Endothelial cell of umbilical vein (primary cell): ENCODE results near the gene WDR11. TPM values are rescaled to one million over a fixed set of nuclear protein-coding genes. Genes with fewer than 3 reads are reported as not detected.

Experiments used
- BruUV-seq: library from RNA; stranded (reverse); fragments of 400-500 nt; replicated peaks from 2 replicates; lab custom pipeline; 2021; lab: Mats Ljungman, UMichigan
- CTCF ChIA-PET: fragments of 300-600, 350-600 bp; sonication (Branson Sonifier 250); formaldehyde crosslinking; loops from one replicate; lab custom pipeline; 2021; ENCODE audit warnings: antibody characterized with exemption, inconsistent platforms; lab: Charles Lee
- POLR2A ChIA-PET: fragments of 300-600, 350-600 bp; sonication (Branson Sonifier 250); formaldehyde crosslinking; loops from one replicate; lab custom pipeline; 2021; ENCODE audit warnings: antibody characterized with exemption, inconsistent platforms; lab: Charles Lee
- DNase-seq: peaks from one replicate; pipeline ENCODE4 v3.0.0-alpha.2; 2011; ENCODE audit warnings: low read depth, low spot score
- FAIRE-seq: peaks from 2 replicates; lab custom pipeline; 2011; peaks lifted over from hg19 to GRCh38; lab: Jason Lieb, UNC
- H2AFZ ChIP-seq: 2 replicates; pipeline ENCODE4 v1.6.0; 2012; ENCODE audit warnings: low read depth, low read length, control low read depth, inconsistent platforms
- H3K27ac ChIP-seq: 2 replicates; pipeline ENCODE4 v1.5.1; 2011; ENCODE audit warnings: low read depth, mild to moderate bottlenecking, control low read depth, low read length, moderate library complexity; ENCODE audit not compliant: insufficient read depth
- H3K27me3 ChIP-seq, 2 experiments: 2 replicates each; pipeline versions ENCODE4 v1.6.0 to v1.6.1; 2011; ENCODE audit warnings: low read length in 2 of 2, mixed read lengths in 1 of 2; ENCODE audit not compliant: control insufficient read depth in 2 of 2, insufficient read depth in 2 of 2
- H3K36me3 ChIP-seq, 2 experiments: 2 replicates in 1 of 2; 3 replicates in 1 of 2; pipeline ENCODE4 v1.5.1; 2011; ENCODE audit warnings: low read length in 2 of 2, mild to moderate bottlenecking in 1 of 2, moderate library complexity in 1 of 2; ENCODE audit not compliant: control insufficient read depth in 2 of 2, insufficient read depth in 2 of 2; ENCODE audit errors: extremely low read depth in 1 of 2
- H3K4me1 ChIP-seq: 3 replicates; pipeline ENCODE4 v1.5.1; 2011; ENCODE audit warnings: mild to moderate bottlenecking, low read length; ENCODE audit not compliant: control insufficient read depth, insufficient read depth; ENCODE audit errors: extremely low read depth
- H3K4me2 ChIP-seq: 2 replicates; pipeline ENCODE4 v1.6.1; 2011; ENCODE audit warnings: low read length, control low read depth, mixed read lengths; ENCODE audit not compliant: insufficient read depth
- H3K4me3 ChIP-seq, 3 experiments: fragments of 200-600 bp in 1 of 3; sonication (generic), shearing (Covaris generic) in 1 of 3; replicated peaks in 1 of 3; 2 replicates each; pipeline ENCODE4 v1.5.1; 2011 to 2016; ENCODE audit warnings: control low read depth in 3 of 3, low read length in 3 of 3, mild to moderate bottlenecking in 2 of 3, inconsistent platforms in 1 of 3, low read depth in 1 of 3, moderate library complexity in 1 of 3; ENCODE audit not compliant: insufficient read depth in 1 of 3
- H3K79me2 ChIP-seq: 2 replicates; pipeline ENCODE4 v1.6.0; 2012; ENCODE audit warnings: low read length, inconsistent platforms; ENCODE audit not compliant: control insufficient read depth, insufficient read depth
- H3K9ac ChIP-seq: replicated peaks from 2 replicates; pipeline ENCODE3; 2011; ENCODE audit warnings: low read length, control low read depth; ENCODE audit not compliant: insufficient read depth; ENCODE audit errors: extremely low read depth
- H3K9me1 ChIP-seq: replicated peaks from 3 replicates; pipeline ENCODE4 v1.6.0; 2011; ENCODE audit warnings: mild to moderate bottlenecking, low read length; ENCODE audit not compliant: control insufficient read depth, insufficient read depth; ENCODE audit errors: extremely low read depth
- H3K9me3 ChIP-seq: replicated peaks from 2 replicates; pipeline ENCODE4 v1.5.1; 2012; ENCODE audit warnings: low read length, inconsistent platforms; ENCODE audit not compliant: control insufficient read depth, insufficient read depth
- H4K20me1 ChIP-seq: replicated peaks from 2 replicates; pipeline ENCODE3; 2011; ENCODE audit warnings: mild to moderate bottlenecking, low read length; ENCODE audit not compliant: control insufficient read depth, insufficient read depth; ENCODE audit errors: extremely low read depth
- EZH2 ChIP-seq: IDR thresholded peaks from 2 replicates; pipeline ENCODE4 v1.6.1; 2012; ENCODE audit warnings: borderline replicate concordance, low read depth, mild to moderate bottlenecking, moderate library complexity, low read length, inconsistent platforms; ENCODE audit not compliant: severe bottlenecking
- FOS ChIP-seq: IDR thresholded peaks from 2 replicates; pipeline ENCODE4 v1.6.1; 2011; ENCODE audit warnings: mild to moderate bottlenecking, low read length, moderate library complexity, borderline replicate concordance; ENCODE audit not compliant: insufficient read depth
- GATA2 ChIP-seq: IDR thresholded peaks from 2 replicates; pipeline ENCODE4 v1.7.0; 2011; ENCODE audit warnings: low read depth, mild to moderate bottlenecking, moderate library complexity, mixed read lengths, low read length; ENCODE audit not compliant: insufficient read length, insufficient read depth
- JUN ChIP-seq: IDR thresholded peaks from 2 replicates; pipeline ENCODE4 v1.6.1; 2011; ENCODE audit warnings: borderline replicate concordance, low read depth; ENCODE audit not compliant: insufficient read length, insufficient read depth
- MYC ChIP-seq: IDR thresholded peaks from one replicate; pipeline ENCODE4 v1.6.1; 2011; ENCODE audit warnings: mild to moderate bottlenecking, low read depth, low read length
- POLR2A ChIP-seq: IDR thresholded peaks from 2 replicates; pipeline ENCODE4 v1.6.1; 2012; ENCODE audit warnings: low read depth, mild to moderate bottlenecking, control low read depth, low read length
- POLR2AphosphoS5 ChIP-seq: IDR thresholded peaks from 2 replicates; pipeline ENCODE4 v1.6.1; 2012; ENCODE audit warnings: low read depth, mild to moderate bottlenecking, control low read depth, low read length, moderate library complexity; ENCODE audit not compliant: insufficient read depth
- dilution Hi-C: fragments of 300-500 bp; cut with MboI; formaldehyde crosslinking; loops from one replicate; pipeline ENCODE4 v1.15.0; 2019; ENCODE audit warnings: low sequenced_read_pairs; ENCODE audit not compliant: extremely low pct_ligation_motif_present
- intact Hi-C: fragments of 100-400 bp; cut with micrococcal nuclease; formaldehyde crosslinking; loops from one replicate; pipeline ENCODE4 v1.10.0; 2022
- polyA plus RNA-seq, 4 experiments: library from polyadenylated mRNA; depleted of rRNA in 3 of 4; stranded (reverse) in 3 of 4; unstranded in 1 of 4; fragments of >200 nt; gene quantifications; 2 replicates each; pipeline versions ENCODE4 v1.2.1 to v1.2.3, GENCODE V29; 2011 to 2012; ENCODE audit warnings: missing spikeins in 1 of 4
- total RNA-seq: library from RNA; stranded (reverse); gene quantifications from 2 replicates; pipeline ENCODE4 v1.2.3, GENCODE V29; 2021
- TF ChIP-seq, protein P1 (sequence below), 2 donors: IDR thresholded peaks; 1 replicate in 1 of 2; 2 replicates in 1 of 2; pipeline ENCODE4 v1.5.1; 2011; ENCODE audit warnings: low read length in 2 of 2, mild to moderate bottlenecking in 2 of 2, moderate library complexity in 2 of 2, control low read depth in 1 of 2, inconsistent platforms in 1 of 2, low read depth in 1 of 2; ENCODE audit not compliant: insufficient read depth in 1 of 2; ENCODE audit errors: extremely low read depth in 1 of 2
- TF ChIP-seq, protein P2 (sequence below): IDR thresholded peaks from 2 replicates; pipeline ENCODE4 v1.6.1; 2011; ENCODE audit not compliant: insufficient read depth, insufficient read length

Gene WDR11
- total and polyA plus RNA-seq, 2 donors (not counting 3 experiments of a cell fraction or from before 2014, with no cell fraction given), result 63.6 to 73.9 TPM

- ChIA-PET CTCF (interaction anchor here (1.0 kb wide), 1 partner anchor 17 kb away, joined by 3 read pairs; no protein-coding TSS in a partner anchor), POLR2A (no interaction called here)
- Histone ChIP-seq H3K4me3 (no peak overlapping the region), H3K9me3 (no peaks in the 10 kb centered on the region), H3K79me2 (no peaks in the 10 kb centered on the region), H2AFZ (no peak overlapping the region), H3K27ac (no peak overlapping the region), H3K4me1 (no peaks in the 10 kb centered on the region), H3K4me2 (no peak overlapping the region), H4K20me1 (no peaks in the 10 kb centered on the region), H3K9ac (no peak overlapping the region), H3K9me1 (no peaks in the 10 kb centered on the region), H3K27me3 (peaks cover 0 to 2% of the 10 kb centered on the region in 2 experiments), H3K36me3 (no peaks in the 10 kb centered on the region)
- dilution Hi-C loops, result no loop called here
- FAIRE-seq (no peak), DNase-seq (no peak)
- TF ChIP-seq, protein P1, sequence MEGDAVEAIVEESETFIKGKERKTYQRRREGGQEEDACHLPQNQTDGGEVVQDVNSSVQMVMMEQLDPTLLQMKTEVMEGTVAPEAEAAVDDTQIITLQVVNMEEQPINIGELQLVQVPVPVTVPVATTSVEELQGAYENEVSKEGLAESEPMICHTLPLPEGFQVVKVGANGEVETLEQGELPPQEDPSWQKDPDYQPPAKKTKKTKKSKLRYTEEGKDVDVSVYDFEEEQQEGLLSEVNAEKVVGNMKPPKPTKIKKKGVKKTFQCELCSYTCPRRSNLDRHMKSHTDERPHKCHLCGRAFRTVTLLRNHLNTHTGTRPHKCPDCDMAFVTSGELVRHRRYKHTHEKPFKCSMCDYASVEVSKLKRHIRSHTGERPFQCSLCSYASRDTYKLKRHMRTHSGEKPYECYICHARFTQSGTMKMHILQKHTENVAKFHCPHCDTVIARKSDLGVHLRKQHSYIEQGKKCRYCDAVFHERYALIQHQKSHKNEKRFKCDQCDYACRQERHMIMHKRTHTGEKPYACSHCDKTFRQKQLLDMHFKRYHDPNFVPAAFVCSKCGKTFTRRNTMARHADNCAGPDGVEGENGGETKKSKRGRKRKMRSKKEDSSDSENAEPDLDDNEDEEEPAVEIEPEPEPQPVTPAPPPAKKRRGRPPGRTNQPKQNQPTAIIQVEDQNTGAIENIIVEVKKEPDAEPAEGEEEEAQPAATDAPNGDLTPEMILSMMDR (IDR thresholded peaks at IDR 0.05; ENCODE audit: extremely low read depth in 1 of 2, insufficient read depth in 1 of 2, low read depth in 1 of 2, low read length in 2 of 2), result no peak
- TF ChIP-seq POLR2AphosphoS5 (no peak), EZH2 (no peak)
- BruUV-seq, result no TSS peak
- intact Hi-C loops, result no loop called here
These were observed 80.3 kb downstream of the WDR11 start for GRCh38 chr10:120931423-120931822.

DNA sequence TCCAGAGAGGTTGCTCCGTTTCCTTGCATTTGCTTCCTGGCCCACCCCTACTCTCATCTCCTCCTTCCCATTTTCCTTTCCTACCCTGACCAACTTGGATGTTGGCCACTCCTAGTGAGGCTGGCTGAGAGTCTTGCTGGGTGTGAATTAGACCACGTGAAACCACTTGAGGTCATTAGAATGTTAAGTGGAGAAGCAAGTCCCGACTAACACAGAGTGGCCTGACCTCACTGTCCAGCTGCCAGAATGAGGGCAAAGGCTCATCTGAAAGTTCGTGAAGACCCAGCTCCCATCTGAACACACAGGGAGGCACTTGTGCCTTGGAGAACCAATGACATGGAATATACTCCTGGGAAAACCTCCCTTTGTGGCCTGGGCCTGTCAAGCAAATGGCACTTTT lies 80.8 kb downstream of the WDR11 start:
- DNase-seq (no peak), FAIRE-seq (no peak)
- no peak overlapping the region for H3K4me3 ChIP-seq
- dilution Hi-C loops, result no loop called here
- H3K79me2 ChIP-seq, result no peaks in the 10 kb centered on the region
- no peak overlapping the region for H3K9ac ChIP-seq
- H3K9me3 ChIP-seq, result no peaks in the 10 kb centered on the region
- H2AFZ ChIP-seq, result no peak overlapping the region
- intact Hi-C loops, result no loop called here
- TF ChIP-seq MYC (no peak), POLR2A (no peak), GATA2 (no peak), JUN (no peak), EZH2 (no peak), FOS (no peak), POLR2AphosphoS5 (no peak)
- TF ChIP-seq, protein P2, sequence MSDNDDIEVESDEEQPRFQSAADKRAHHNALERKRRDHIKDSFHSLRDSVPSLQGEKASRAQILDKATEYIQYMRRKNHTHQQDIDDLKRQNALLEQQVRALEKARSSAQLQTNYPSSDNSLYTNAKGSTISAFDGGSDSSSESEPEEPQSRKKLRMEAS, result no peak
- TF ChIP-seq, protein P1 (IDR thresholded peaks at IDR 0.05; ENCODE audit: extremely low read depth in 1 of 2, insufficient read depth in 1 of 2, low read depth in 1 of 2, low read length in 2 of 2), result no peak
- H3K4me2 ChIP-seq, result no peak overlapping the region
- no peaks in the 10 kb centered on the region for H4K20me1 ChIP-seq
- CTCF ChIA-PET, result no interaction called here
- H3K9me1 ChIP-seq, result no peaks in the 10 kb centered on the region
- peaks cover 0 to 2% of the 10 kb centered on the region in 2 experiments for H3K27me3 ChIP-seq
- H3K4me1 ChIP-seq, result no peaks in the 10 kb centered on the region
- BruUV-seq, result no TSS peak
- no peak overlapping the region for H3K27ac ChIP-seq
- POLR2A ChIA-PET, result no interaction called here
- H3K36me3 ChIP-seq, result no peaks in the 10 kb centered on the region
